Stimulated activated effector memory CD8-positive, alpha-beta T cell treated with anti-CD3 and anti-CD28 coated beads, Interleukin-12 subunit alpha, Interleukin-12 subunit beta, amount 100 ng/mL, for 72 hours (primary cell): ENCODE results near the gene PRDX3.
"Not testable (repeated sequence)": the region's sequence is repeated elsewhere in the genome, so short reads cannot be mapped to it uniquely, and the experiment has no call there.

Source experiments
- ATAC-seq: fragments of 150-1000 bp; cut with Tn5 transposase; 2 replicates; pipeline ENCODE4 v1.10.0; 2021
- DNase-seq, 2 donors: peaks; one replicate each; pipeline ENCODE4 v3.0.0; 2021 to 2022; ENCODE audit warnings: low spot score in 2 of 2
- H3K27ac Mint-ChIP-seq: one replicate; pipeline ENCODE4 v1.8.0; 2022; ENCODE audit warnings: mild to moderate bottlenecking, mixed read lengths
- H3K36me3 Mint-ChIP-seq: one replicate; pipeline ENCODE4 v1.8.0; 2022; ENCODE audit warnings: mild to moderate bottlenecking, mixed read lengths
- H3K4me1 Mint-ChIP-seq: one replicate; pipeline ENCODE4 v1.8.0; 2022; ENCODE audit warnings: mixed read lengths
- H3K4me3 Mint-ChIP-seq: one replicate; pipeline ENCODE4 v1.8.0; 2022; ENCODE audit warnings: mild to moderate bottlenecking, mixed read lengths
- H3K9me3 Mint-ChIP-seq: one replicate; pipeline ENCODE4 v1.8.0; 2022; ENCODE audit warnings: mixed read lengths

The PRDX3 gene

DNA sequence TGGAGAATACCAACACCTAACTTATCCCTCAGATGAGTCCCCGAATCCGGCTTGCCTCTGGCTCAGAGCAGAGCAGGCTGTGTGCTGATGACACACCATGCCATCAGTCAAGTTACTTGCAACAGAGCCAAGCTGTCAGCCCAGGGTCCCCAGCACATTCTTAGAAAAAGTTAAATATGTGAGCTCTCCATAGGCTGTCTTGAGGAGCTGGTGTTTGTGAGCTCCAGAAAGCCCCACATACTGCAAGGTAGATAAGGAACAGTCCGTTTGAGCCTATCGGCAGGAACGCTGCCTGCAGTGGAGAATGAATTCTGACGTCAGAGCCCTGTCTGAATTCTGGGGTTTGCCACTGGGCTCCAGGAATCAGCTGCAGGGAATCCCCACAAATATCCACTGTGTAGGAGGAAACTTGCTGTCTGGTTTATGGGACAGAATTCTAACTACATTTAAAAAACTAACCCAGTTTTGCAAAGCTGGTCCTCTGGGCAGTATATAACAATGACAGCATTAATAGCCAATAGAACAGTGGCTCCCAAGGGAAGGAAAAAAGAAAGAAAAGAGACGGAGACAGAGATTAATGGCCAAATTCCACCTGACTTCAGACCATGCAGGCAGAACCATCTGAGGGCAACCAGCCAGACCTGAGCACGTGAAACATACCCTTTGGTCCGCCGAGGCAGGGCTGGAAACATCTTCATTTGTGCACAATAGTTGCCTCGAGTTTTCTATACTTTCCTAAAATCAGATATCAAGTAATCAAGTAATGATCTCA, 16.7 kb downstream of the PRDX3 start:
- H3K36me3 Mint-ChIP-seq = peaks cover 86% of the 10 kb centered on the region
- H3K4me1 Mint-ChIP-seq = peaks cover 40% of the 10 kb centered on the region
- ATAC-seq (no peak), DNase-seq (no peak)
- no peak overlapping the region for H3K27ac Mint-ChIP-seq
- no peak overlapping the region for H3K4me3 Mint-ChIP-seq
- no peaks in the 10 kb centered on the region for H3K9me3 Mint-ChIP-seq

DNA sequence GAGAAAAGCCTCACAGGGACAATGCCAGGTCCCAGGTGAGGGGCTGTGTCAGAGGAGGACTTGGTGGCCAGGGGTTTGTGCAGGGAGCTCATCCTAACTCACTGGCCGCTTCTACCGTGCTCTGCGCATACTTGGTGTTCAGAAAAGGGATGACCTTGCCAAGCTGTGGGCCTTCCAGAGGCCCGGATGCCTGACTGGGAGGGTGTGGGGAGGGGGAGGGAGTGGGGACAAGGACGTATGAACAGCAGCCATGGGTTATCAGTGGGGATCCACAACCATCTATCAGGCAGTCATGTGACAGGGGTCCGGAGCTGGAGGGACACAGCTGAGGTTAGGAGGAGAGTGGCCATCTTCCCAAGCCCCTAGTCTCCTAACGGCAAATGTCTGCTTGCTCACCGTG, 19.3 kb downstream of the PRDX3 start:
- Mint-ChIP-seq H3K4me1 (peaks cover 24% of the 10 kb centered on the region), H3K36me3 (peaks cover 100% of the 10 kb centered on the region), H3K9me3 (no peaks in the 10 kb centered on the region), H3K27ac (no peak overlapping the region), H3K4me3 (no peak overlapping the region)
- ATAC-seq (no peak), DNase-seq (no peak)

DNA sequence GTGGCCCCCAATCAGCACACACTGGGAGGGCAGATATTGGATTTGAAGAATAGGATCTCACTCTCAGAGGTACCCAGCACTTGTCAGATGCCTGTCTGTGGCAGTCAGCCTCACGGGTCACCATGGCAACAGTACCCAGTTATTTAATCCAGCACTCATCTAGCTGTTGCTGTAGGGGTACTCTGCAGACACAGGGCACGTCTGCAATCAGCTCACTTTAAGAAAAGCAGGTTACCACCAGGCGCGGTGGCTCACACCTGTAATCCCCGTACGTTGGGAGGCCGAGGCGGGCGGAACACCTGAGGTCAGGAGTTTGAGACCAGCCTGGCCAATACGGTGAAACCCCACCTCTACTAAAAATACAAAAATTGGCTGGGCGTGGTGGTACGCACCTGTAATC, 25.0 kb downstream of the PRDX3 start:
- Mint-ChIP-seq H3K36me3 (peaks cover 100% of the 10 kb centered on the region), H3K4me3 (no peak overlapping the region), H3K27ac (no peak overlapping the region), H3K9me3 (no peaks in the 10 kb centered on the region), H3K4me1 (no peaks in the 10 kb centered on the region)
- DNase-seq (no peak), ATAC-seq (no peak)

DNA sequence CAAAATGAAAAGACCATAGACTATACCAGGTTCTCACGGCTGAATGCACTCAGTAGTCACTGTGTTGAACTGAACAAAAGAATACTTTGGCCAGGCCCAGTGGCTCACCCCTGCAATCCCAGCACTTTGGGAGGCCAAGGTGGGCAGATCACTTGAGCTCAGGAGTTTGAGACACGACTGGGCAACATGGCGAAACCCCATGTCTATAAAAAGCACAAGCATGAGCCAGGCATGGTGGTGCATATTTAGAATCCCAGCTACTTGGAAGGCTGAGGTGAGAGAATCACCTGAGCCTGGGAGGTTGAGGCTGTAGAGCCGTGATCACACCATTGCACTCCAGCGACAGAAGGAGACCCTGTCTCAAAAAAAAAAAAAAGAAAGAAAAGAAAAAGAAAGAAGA, 25.6 kb downstream of the PRDX3 start:
- Mint-ChIP-seq H3K36me3 (peaks cover 98% of the 10 kb centered on the region), H3K4me3 (no peak overlapping the region), H3K27ac (no peak overlapping the region)

DNA sequence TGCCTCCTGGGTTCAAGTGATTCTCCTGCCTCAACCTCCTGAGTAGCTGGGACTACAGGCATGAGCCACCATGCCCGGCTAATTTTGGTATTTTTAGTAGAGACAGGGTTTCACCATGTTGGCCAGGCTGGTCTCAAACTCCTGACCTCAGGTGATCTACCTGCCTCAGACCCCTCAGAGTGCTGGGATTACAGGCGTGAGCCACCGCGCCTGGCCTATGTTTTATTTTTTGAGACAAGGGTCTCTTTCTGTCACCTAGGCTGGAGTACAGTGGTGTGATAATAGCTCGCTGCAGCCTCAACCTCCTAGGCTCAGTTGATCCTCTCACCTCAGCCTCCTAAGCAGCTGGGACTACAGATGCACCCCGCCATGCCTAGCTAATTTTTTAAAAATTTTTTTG, 27.0 kb downstream of the PRDX3 start:
- peaks cover 96% of the 10 kb centered on the region for H3K36me3 Mint-ChIP-seq
- H3K9me3 Mint-ChIP-seq, H3K4me1 Mint-ChIP-seq, ATAC-seq, H3K4me3 Mint-ChIP-seq, DNase-seq, H3K27ac Mint-ChIP-seq: not testable (repeated sequence)

More for the DNA sequence above, 25.6 kb downstream of the PRDX3 start:
- DNase-seq (no peak), ATAC-seq (no peak)
- no peaks in the 10 kb centered on the region for H3K4me1 Mint-ChIP-seq
- H3K9me3 Mint-ChIP-seq = no peaks in the 10 kb centered on the region

DNA sequence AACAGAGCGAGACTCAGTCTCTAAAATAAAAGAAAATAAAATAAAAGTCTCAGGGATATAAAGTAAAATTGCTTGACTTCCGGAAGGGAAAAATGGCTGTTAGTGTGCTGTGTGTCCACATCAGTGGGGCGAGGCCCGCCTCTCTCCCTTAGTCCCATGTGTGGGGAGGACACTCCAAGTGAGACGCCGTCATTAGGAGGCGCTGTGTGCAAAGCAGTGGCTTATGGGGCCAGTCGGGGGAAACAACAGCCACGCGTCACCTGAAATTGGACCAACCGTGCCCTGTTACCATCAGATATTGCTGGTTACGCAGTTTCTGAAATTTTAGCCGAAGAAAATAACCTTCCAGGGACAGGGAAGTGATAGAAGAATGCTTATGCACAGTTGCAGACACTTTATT, 28.9 kb downstream of the PRDX3 start:
- no peak for ATAC-seq
- no peaks in the 10 kb centered on the region for H3K9me3 Mint-ChIP-seq
- DNase-seq = no peak
- H3K36me3 Mint-ChIP-seq = peaks cover 95% of the 10 kb centered on the region
- H3K4me3 Mint-ChIP-seq = no peak overlapping the region
- no peak overlapping the region for H3K27ac Mint-ChIP-seq
- H3K4me1 Mint-ChIP-seq = no peaks in the 10 kb centered on the region

DNA sequence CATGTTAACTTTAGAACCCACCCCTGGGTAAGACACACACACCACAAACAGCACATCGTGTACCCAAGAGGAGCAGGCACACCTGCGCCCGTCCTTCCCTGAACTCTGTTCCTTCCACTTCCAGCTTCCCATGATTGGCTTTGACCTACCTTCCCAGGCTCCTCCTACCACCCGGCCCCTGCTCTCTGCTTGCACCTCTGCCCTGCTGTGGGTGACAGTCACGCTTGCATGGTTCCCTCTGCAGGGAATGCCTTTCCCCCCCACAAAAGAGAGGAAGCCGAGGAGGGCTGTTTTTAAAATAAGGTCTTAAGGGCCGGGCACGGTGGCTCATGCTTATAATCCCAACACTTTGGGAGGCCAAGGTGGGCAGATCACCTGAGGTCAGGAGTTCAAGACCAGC, 29.5 kb downstream of the PRDX3 start:
- Mint-ChIP-seq H3K36me3 (peaks cover 90% of the 10 kb centered on the region), H3K4me3 (no peak overlapping the region), H3K9me3 (no peaks in the 10 kb centered on the region), H3K27ac (peak overlapping the region; percentile 40), H3K4me1 (no peaks in the 10 kb centered on the region)
- ATAC-seq (no peak), DNase-seq (no peak)

DNA sequence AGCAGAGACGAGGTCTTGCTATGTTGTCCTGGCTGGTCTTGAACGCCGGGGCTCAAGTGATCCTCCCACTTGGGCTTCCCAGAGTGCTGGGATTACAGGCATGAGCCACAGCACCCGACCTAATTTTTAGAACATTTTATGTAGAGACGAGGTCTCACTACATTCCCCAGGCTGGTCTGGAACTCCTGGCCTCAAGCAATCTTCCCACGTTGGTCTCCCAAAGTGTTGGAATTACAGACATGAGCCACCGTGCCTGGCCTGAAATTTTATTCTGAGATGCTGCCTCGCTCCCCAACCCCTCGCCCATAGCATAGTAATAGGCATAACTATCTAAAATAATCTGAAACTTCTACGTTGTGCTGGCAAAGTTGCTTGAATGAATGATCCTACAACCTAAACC, 35.0 kb downstream of the PRDX3 start:
- DNase-seq = no peak
- Mint-ChIP-seq H3K27ac (peak overlapping the region; percentile 60), H3K4me3 (no peak overlapping the region), H3K36me3 (peaks cover 69% of the 10 kb centered on the region), H3K4me1 (peaks cover 12% of the 10 kb centered on the region), H3K9me3 (no peaks in the 10 kb centered on the region)
- ATAC-seq = no peak

DNA sequence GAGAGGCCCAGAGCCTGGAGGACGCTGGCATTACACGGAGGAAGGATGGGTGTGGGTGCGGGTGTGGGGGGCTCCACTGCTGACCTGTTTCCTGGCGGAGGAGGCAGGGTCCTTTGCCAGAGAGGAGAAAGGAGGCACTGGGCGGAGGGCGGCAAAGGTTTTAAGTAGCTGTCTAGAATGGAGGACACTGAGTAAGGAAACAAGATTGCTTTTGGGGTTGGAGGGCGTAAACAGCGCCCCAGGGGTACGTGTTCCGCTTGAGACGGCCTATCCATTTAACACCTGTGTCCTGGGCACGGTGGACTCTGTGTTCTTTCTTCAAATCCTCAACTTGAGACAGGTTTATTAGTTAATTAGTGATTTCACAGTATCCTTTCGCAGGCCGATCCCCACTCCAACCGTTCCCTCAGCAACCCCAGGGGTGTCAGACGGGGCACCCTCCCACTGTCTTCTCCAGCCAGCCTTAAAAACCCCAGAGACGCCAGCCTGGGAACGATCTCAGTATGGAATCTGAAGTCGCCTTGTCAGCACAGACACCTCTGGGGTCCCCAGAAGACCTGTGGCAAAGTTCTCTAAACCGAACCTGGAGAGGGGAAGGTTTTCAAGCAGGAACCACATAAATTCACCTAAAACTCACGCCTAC, 37.9 kb downstream of the PRDX3 start:
- no peaks in the 10 kb centered on the region for H3K9me3 Mint-ChIP-seq
- DNase-seq (no peak), ATAC-seq (no peak)
- peaks cover 67% of the 10 kb centered on the region for H3K36me3 Mint-ChIP-seq
- H3K27ac Mint-ChIP-seq = no peak overlapping the region
- H3K4me3 Mint-ChIP-seq = no peak overlapping the region
- H3K4me1 Mint-ChIP-seq = peaks cover 15% of the 10 kb centered on the region

DNA sequence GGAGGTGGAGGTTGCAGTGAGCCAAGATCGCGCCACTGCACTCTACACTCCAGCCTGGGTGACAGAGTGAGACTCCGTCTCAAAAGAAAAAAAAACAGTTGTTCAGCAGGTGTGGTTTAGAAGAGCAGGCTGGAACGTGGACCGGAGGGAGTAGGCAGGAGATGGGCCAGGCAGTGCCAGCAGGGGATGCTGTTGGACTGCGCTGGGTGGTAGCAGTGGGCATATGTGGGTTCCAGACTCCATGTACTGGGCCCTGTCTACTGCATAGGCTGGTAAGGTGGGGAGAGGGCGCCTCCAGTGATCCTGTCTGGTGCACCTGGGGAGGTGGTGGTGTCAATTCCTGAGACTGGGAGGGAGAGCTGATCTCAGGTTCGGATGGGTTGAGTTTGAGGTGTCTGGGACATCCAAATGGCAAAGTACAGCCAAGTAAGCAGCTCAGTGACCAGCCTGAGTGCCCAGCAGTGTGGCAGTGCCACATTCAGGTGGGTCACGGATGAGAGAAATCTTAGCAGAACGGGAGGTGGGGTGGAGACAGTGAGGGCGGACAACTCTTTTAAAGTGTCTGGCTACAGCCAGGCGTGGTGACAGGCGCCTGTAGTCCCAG, 39.0 kb downstream of the PRDX3 start:
- Mint-ChIP-seq H3K36me3 (peaks cover 67% of the 10 kb centered on the region), H3K9me3 (no peaks in the 10 kb centered on the region), H3K4me1 (peaks cover 23% of the 10 kb centered on the region), H3K4me3 (no peak overlapping the region), H3K27ac (peak overlapping the region; percentile 73)
- ATAC-seq (peak; percentile 75), DNase-seq (peak in 1 of 2 donors; percentile 76)

DNA sequence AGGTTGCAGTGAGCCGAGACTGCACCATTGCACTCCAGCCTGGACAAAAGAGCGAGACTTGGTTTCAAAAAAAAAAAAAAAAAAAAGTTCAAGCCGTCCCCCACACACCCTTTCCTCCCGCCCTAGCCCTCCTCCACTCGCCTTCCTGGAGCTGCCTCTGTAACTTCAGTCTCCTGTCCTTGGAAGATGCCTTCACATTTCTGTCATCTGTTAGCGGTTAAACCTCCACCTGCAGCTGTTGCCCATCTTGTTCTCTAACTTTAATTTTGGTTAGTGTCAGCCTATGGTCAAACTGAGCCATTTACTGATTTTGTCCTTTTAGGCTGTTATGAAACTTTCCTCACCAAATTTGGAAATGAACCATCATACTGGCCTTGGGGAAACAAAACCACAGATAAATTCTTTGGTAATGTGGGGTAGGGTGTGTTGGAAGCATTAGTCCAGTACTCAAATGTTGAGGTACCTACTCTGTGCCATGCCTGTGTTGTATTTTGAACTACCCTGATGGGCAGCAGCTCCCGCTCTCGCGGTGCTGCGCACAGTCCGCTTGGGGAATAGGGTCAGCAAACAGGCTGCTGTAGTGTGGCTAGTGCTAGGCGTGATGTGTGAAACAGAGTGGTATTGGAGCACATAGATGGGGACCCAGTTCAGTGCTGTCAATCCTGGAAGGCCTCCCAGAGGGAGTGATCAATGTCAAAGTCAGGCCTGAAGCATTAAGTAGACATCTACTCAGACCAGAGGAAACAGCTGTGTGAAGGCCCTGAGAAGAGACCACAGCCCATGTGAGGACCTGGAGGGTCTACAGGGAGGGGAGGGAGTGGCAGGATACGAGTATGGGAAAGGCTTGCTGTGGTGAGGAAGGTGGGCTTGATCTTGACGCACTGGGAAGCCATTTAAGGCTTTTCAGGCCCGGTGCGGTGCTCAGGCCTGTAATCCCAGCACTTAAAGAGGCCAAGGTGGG, 40.0 kb downstream of the PRDX3 start:
- peaks cover 30% of the 10 kb centered on the region for H3K4me1 Mint-ChIP-seq
- H3K36me3 Mint-ChIP-seq = peaks cover 70% of the 10 kb centered on the region
- no peaks in the 10 kb centered on the region for H3K9me3 Mint-ChIP-seq
- DNase-seq (no peak), ATAC-seq (no peak)
- H3K4me3 Mint-ChIP-seq = no peak overlapping the region
- H3K27ac Mint-ChIP-seq = peak overlapping the region; percentile 73

DNA sequence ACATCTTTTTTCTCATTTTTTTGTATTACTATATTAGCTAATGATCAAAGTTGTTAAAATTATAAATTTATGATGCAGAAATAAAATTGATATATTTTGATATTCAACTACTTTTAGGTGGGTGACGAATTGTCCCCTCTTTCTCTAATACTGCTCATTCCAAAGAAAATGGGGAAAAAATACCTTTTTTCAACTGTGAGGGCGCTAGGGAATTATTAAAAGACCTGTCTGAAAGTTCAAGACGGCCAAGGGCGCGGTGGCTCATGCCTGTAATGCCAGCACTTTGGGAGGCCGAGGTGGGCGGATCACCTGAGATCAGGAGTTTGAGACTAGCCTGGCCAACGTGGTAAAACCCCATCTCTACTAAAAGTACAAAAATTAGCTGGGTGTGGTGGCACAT, 40.7 kb downstream of the PRDX3 start:
- H3K36me3 Mint-ChIP-seq = peaks cover 70% of the 10 kb centered on the region
- not testable (repeated sequence) for H3K27ac Mint-ChIP-seq, H3K4me3 Mint-ChIP-seq, H3K9me3 Mint-ChIP-seq, DNase-seq, ATAC-seq
- peaks cover 38% of the 10 kb centered on the region for H3K4me1 Mint-ChIP-seq

DNA sequence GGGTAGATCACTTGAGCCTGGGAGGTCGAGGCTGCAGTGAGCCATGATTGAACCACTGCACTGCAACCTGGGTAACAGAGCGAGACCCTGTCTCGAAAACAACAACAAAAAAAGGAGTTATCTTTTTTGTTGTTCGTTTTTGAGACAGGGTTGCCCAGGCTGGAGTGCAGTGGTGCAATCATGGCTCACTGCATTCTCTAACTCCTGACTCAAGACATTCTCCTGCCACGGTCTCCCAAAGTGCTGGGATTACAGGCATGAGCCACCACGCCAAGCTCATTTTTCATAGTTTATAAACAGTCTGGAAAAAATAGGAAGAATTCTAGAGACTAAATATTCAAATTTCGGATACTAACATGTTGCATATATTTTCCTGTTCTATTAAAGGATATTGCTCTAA, 42.5 kb downstream of the PRDX3 start:
- H3K27ac Mint-ChIP-seq = no peak overlapping the region
- H3K4me3 Mint-ChIP-seq = no peak overlapping the region
- peaks cover 55% of the 10 kb centered on the region for H3K4me1 Mint-ChIP-seq
- no peaks in the 10 kb centered on the region for H3K9me3 Mint-ChIP-seq
- peaks cover 79% of the 10 kb centered on the region for H3K36me3 Mint-ChIP-seq
- DNase-seq (no peak), ATAC-seq (no peak)

DNA sequence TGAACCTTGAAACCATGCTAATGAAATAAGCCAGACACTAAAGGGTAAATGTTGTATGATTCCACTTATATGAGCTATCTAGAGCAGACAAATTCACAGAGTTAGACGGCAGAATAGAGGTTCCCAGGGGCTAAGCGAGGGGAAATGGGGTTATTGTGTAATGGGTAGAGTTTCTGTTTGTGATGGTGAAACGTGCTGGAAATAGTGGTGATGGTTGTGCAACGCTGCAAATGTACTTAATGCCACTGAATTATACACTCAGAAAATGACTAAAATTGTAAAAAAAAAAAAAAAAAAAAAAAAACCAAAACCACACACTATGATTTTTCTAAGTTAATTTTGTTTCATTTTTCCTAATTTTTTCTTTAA, 43.1 kb downstream of the PRDX3 start:
- Mint-ChIP-seq H3K4me3 (peak overlapping the region; percentile 13), H3K27ac (peak overlapping the region; percentile 72), H3K36me3 (peaks cover 81% of the 10 kb centered on the region), H3K9me3 (no peaks in the 10 kb centered on the region), H3K4me1 (peaks cover 61% of the 10 kb centered on the region)
- ATAC-seq = no peak
- no peak for DNase-seq

DNA sequence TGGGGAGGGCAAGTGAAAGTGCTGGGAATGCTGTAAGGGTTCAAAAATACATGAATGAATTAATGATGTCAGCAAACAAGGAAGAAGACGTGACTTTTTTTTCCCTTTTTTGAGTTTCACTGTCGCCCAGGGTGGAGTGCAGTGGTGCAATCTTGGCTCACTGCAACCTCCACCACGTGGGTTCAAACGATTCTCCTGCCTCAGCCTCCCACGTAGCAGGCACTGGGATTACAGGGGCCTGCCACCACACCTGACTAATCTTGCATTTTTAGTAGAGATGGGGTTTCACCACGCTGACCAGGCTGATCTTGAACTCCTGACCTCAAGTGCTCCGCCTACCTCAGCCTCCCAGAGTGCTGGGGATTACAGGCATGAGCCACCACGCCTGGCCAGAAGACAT, 44.7 kb downstream of the PRDX3 start:
- peak overlapping the region; percentile 66 for H3K4me3 Mint-ChIP-seq
- peaks cover 66% of the 10 kb centered on the region for H3K4me1 Mint-ChIP-seq
- peak overlapping the region; percentile 93 for H3K27ac Mint-ChIP-seq
- H3K9me3 Mint-ChIP-seq = no peaks in the 10 kb centered on the region
- ATAC-seq = peak; percentile 65
- H3K36me3 Mint-ChIP-seq = peaks cover 89% of the 10 kb centered on the region
- DNase-seq = peak in 1 of 2 donors; percentile 63
